ENCODE results near the gene GGCX.
"Not testable (repeated sequence)": the region's sequence is repeated elsewhere in the genome, so short reads cannot be mapped to it uniquely, and the experiment has no call there.

The GGCX gene

DNA sequence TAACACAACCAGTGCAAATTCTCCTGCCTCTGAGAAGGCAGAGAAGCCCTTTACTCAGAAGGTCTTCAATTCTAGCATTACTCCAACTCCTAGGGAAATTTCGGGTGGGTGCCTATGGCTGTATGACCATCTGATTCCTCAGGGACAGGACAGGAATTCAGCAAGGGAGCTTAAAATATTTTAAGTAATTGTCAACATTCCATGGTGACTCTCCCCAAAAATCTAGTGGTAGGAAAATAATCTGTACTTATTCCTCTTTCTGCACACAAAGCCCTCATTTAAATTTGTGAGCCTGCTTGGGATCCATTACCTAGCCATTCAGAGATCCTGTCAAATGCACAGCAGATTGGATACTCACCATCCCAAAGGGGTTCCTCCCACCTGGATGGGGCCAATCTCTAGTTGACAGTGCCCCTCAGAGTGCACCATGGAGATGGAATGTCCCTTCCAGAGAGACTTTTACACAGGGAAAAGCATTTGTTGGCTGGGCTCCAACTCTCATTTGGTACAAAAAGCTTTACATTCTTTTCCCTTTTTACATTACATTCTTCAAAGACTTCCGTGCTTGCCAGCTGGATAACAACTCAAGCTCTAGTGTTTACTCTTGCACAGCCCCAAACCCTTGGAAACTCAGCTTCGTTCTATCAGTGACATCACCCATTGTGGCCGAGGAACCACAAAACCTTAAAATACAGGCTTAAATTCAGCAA is 44.3 kb upstream of the GGCX start:
- H3F3A ChIP-seq (ENCODE audit: insufficient read depth), result no peaks in the 10 kb centered on the region
- H3K27ac ChIP-seq (ENCODE audit: low read depth, low read length), result no peak overlapping the region

GRCh38 chr2:85604568-85605339 is 43.5 kb upstream of the GGCX start:
- no peaks in the 10 kb centered on the region for H4K20me1 ChIP-seq (ENCODE audit: low read depth, low read length)
- H3K4me2 ChIP-seq (ENCODE audit: low read depth, low read length, poor library complexity, severe bottlenecking), result no peak overlapping the region
- no peaks in the 10 kb centered on the region for H3K36me3 ChIP-seq (ENCODE audit: low read length)
- no peak for TF ChIP-seq EZH2phosphoT487 (conservative IDR thresholded peaks at IDR 0.05; ENCODE audit: low read length)
- TF ChIP-seq, protein P1, sequence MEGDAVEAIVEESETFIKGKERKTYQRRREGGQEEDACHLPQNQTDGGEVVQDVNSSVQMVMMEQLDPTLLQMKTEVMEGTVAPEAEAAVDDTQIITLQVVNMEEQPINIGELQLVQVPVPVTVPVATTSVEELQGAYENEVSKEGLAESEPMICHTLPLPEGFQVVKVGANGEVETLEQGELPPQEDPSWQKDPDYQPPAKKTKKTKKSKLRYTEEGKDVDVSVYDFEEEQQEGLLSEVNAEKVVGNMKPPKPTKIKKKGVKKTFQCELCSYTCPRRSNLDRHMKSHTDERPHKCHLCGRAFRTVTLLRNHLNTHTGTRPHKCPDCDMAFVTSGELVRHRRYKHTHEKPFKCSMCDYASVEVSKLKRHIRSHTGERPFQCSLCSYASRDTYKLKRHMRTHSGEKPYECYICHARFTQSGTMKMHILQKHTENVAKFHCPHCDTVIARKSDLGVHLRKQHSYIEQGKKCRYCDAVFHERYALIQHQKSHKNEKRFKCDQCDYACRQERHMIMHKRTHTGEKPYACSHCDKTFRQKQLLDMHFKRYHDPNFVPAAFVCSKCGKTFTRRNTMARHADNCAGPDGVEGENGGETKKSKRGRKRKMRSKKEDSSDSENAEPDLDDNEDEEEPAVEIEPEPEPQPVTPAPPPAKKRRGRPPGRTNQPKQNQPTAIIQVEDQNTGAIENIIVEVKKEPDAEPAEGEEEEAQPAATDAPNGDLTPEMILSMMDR (IDR thresholded peaks at IDR 0.05; ENCODE audit: insufficient read depth, low read length, poor library complexity, severe bottlenecking), result no peak
- H3K27me3 ChIP-seq (ENCODE audit: low read length), result no peaks in the 10 kb centered on the region
- H3F3A ChIP-seq (ENCODE audit: insufficient read depth), result no peaks in the 10 kb centered on the region
- no peaks in the 10 kb centered on the region for H3K9me3 ChIP-seq (ENCODE audit: insufficient read depth, low read length)
- no peak overlapping the region for H3K27ac ChIP-seq (ENCODE audit: low read depth, low read length)
- no peak overlapping the region for H3K9ac ChIP-seq (ENCODE audit: low read length)
- H2AFZ ChIP-seq (ENCODE audit: low read depth, low read length, severe bottlenecking), result no peak overlapping the region
- H3K79me2 ChIP-seq (ENCODE audit: insufficient read depth, low read length), result no peaks in the 10 kb centered on the region
- no peak overlapping the region for H3K4me3 ChIP-seq (ENCODE audit: insufficient read depth, low read length, poor library complexity, severe bottlenecking)
- H3K9me2 ChIP-seq (replicated peaks; ENCODE audit: insufficient read depth, low read length), result no peaks in the 10 kb centered on the region

More for the DNA sequence above, 44.3 kb upstream of the GGCX start:
- Histone ChIP-seq H3K4me3 (ENCODE audit: insufficient read depth, low read length, poor library complexity, severe bottlenecking) (no peak overlapping the region), H3K27me3 (ENCODE audit: low read length) (no peaks in the 10 kb centered on the region), H3K79me2 (ENCODE audit: insufficient read depth, low read length) (no peaks in the 10 kb centered on the region; the same call in 1 of the 2 replicates), H2AFZ (ENCODE audit: low read depth, low read length, severe bottlenecking) (no peak overlapping the region), H3K9me2 (replicated peaks; ENCODE audit: insufficient read depth, low read length) (no peaks in the 10 kb centered on the region), H4K20me1 (ENCODE audit: low read depth, low read length) (no peaks in the 10 kb centered on the region), H3K9ac (ENCODE audit: low read length) (no peak overlapping the region), H3K9me3 (ENCODE audit: insufficient read depth, low read length) (no peaks in the 10 kb centered on the region), H3K4me2 (ENCODE audit: low read depth, low read length, poor library complexity, severe bottlenecking) (no peak overlapping the region), H3K36me3 (ENCODE audit: low read length) (no peaks in the 10 kb centered on the region)
- no peak for TF ChIP-seq EZH2phosphoT487 (conservative IDR thresholded peaks at IDR 0.05; ENCODE audit: low read length)
- TF ChIP-seq, protein P1 (IDR thresholded peaks at IDR 0.05; ENCODE audit: insufficient read depth, low read length, poor library complexity, severe bottlenecking), result no peak

- H3K79me2 ChIP-seq (ENCODE audit: insufficient read depth, low read length); H2AFZ ChIP-seq (ENCODE audit: low read depth, low read length, severe bottlenecking); H3K4me3 ChIP-seq (ENCODE audit: insufficient read depth, low read length, poor library complexity, severe bottlenecking); H3K9me3 ChIP-seq (ENCODE audit: insufficient read depth, low read length); H3K27ac ChIP-seq (ENCODE audit: low read depth, low read length); H4K20me1 ChIP-seq (ENCODE audit: low read depth, low read length); H3K9me2 ChIP-seq (replicated peaks; ENCODE audit: insufficient read depth, low read length); H3K36me3 ChIP-seq (ENCODE audit: low read length); H3F3A ChIP-seq (ENCODE audit: insufficient read depth); H3K27me3 ChIP-seq (ENCODE audit: low read length); H3K9ac ChIP-seq (ENCODE audit: low read length); H3K4me2 ChIP-seq (ENCODE audit: low read depth, low read length, poor library complexity, severe bottlenecking): not testable (repeated sequence)
These were observed 42.8 kb upstream of the GGCX start for GRCh38 chr2:85604133-85604444.

All from SU-DHL-6 (cell line).